GM21360 (cell line): ENCODE measurements around the gene ROBO1.
"Not testable (repeated sequence)": the region's sequence is repeated elsewhere in the genome, so short reads cannot be mapped to it uniquely, and the experiment has no call there.

Source experiments
- ATAC-seq: cut with Tn5 transposase; IDR thresholded peaks from one replicate; pipeline ENCODE4 v1.9.1; 2021; ENCODE audit warnings: mild to moderate bottlenecking, moderate library complexity; ENCODE audit not compliant: unreplicated experiment

ROBO1 gene

GRCh38 chr3:78724859-78725258, 1042.9 kb downstream of the ROBO1 start:
- no peak for ATAC-seq

GRCh38 chr3:78724364-78724763, 1043.4 kb downstream of the ROBO1 start:
- not testable (repeated sequence) for ATAC-seq

- no peak for ATAC-seq
Measured at GRCh38 chr3:78721771-78722543, 1045.8 kb downstream of the ROBO1 start.

GRCh38 chr3:78718707-78719106, 1049.1 kb downstream of the ROBO1 start:
- no peak for ATAC-seq

GRCh38 chr3:78717041-78717440, 1050.8 kb downstream of the ROBO1 start:
- ATAC-seq: no peak

- no peak for ATAC-seq
Measured at GRCh38 chr3:78712941-78713340, 1054.9 kb downstream of the ROBO1 start.

GRCh38 chr3:78712270-78712669, 1055.5 kb downstream of the ROBO1 start:
- ATAC-seq: no peak

- ATAC-seq: no peak
Measured at GRCh38 chr3:78708565-78709073, 1059.2 kb downstream of the ROBO1 start.

- no peak for ATAC-seq
Measured at GRCh38 chr3:78707609-78708008, 1060.2 kb downstream of the ROBO1 start.

GRCh38 chr3:78706906-78707523, 1060.8 kb downstream of the ROBO1 start:
- no peak for ATAC-seq

GRCh38 chr3:78703944-78704343, 1063.9 kb downstream of the ROBO1 start:
- no peak for ATAC-seq

- no peak for ATAC-seq
Measured at GRCh38 chr3:78701537-78701936, 1066.3 kb downstream of the ROBO1 start.

GRCh38 chr3:78698431-78698830, 1069.4 kb downstream of the ROBO1 start:
- ATAC-seq: no peak

GRCh38 chr3:78697426-78697825, 1070.4 kb downstream of the ROBO1 start:
- no peak for ATAC-seq

GRCh38 chr3:78690766-78691165, 1077.0 kb downstream of the ROBO1 start:
- ATAC-seq: no peak

- ATAC-seq: no peak
Measured at GRCh38 chr3:78689378-78689777, 1078.4 kb downstream of the ROBO1 start.

GRCh38 chr3:78687520-78687919, 1080.3 kb downstream of the ROBO1 start:
- ATAC-seq: no peak

- no peak for ATAC-seq
Measured at GRCh38 chr3:78683284-78683683, 1084.5 kb downstream of the ROBO1 start.

GRCh38 chr3:78675119-78675805, 1092.5 kb downstream of the ROBO1 start:
- ATAC-seq: not testable (repeated sequence)

- no peak for ATAC-seq
Measured at GRCh38 chr3:78670746-78671145, 1097.1 kb downstream of the ROBO1 start.

- ATAC-seq: no peak
Measured at GRCh38 chr3:78670094-78670493, 1097.7 kb downstream of the ROBO1 start.

- no peak for ATAC-seq
Measured at GRCh38 chr3:78668302-78668701, 1099.5 kb downstream of the ROBO1 start.
